NCI-H510A treated with DMSO at 0.1 percent for 48 hours (cell line): ENCODE data around the gene ICOSLG.
"Not testable (repeated sequence)": the region's sequence is repeated elsewhere in the genome, so short reads cannot be mapped to it uniquely, and the experiment has no call there.

Experiments used
- DNase-seq: peaks from one replicate; lab custom pipeline; 2025; lab: John Stamatoyannopoulos, UW

The ICOSLG gene

GRCh38 chr21:44225605-44226004 lies 15.1 kb downstream of the ICOSLG start:
- DNase-seq = not testable (repeated sequence)

- not testable (repeated sequence) for DNase-seq
Observed at GRCh38 chr21:44223334-44223733, 17.4 kb downstream of the ICOSLG start.

- not testable (repeated sequence) for DNase-seq
Observed at GRCh38 chr21:44220674-44221073, 20.1 kb downstream of the ICOSLG start.

GRCh38 chr21:44218461-44218860 lies 22.3 kb downstream of the ICOSLG start:
- DNase-seq = not testable (repeated sequence)

- not testable (repeated sequence) for DNase-seq
Observed at GRCh38 chr21:44211978-44212377, 28.8 kb downstream of the ICOSLG start.

GRCh38 chr21:44211574-44211973 lies 29.2 kb downstream of the ICOSLG start:
- not testable (repeated sequence) for DNase-seq

- DNase-seq = not testable (repeated sequence)
Observed at GRCh38 chr21:44207860-44208646, 32.7 kb downstream of the ICOSLG start.

- not testable (repeated sequence) for DNase-seq
Observed at GRCh38 chr21:44206698-44207676, 33.8 kb downstream of the ICOSLG start.

GRCh38 chr21:44206187-44206586 lies 34.6 kb downstream of the ICOSLG start:
- not testable (repeated sequence) for DNase-seq

- DNase-seq = not testable (repeated sequence)
Observed at GRCh38 chr21:44202590-44203299, 38.0 kb downstream of the ICOSLG start.

GRCh38 chr21:44199997-44200396 lies 40.7 kb downstream of the ICOSLG start:
- not testable (repeated sequence) for DNase-seq

- no peak for DNase-seq
Observed at GRCh38 chr21:44199448-44199847, 41.3 kb downstream of the ICOSLG start.

GRCh38 chr21:44197156-44197516 lies 43.6 kb downstream of the ICOSLG start:
- not testable (repeated sequence) for DNase-seq

GRCh38 chr21:44196212-44197155 lies 44.3 kb downstream of the ICOSLG start:
- not testable (repeated sequence) for DNase-seq

- not testable (repeated sequence) for DNase-seq
Observed at GRCh38 chr21:44194888-44195287, 45.9 kb downstream of the ICOSLG start.

- not testable (repeated sequence) for DNase-seq
Observed at GRCh38 chr21:44194451-44194850, 46.3 kb downstream of the ICOSLG start.

GRCh38 chr21:44193108-44193507 lies 47.6 kb downstream of the ICOSLG start:
- not testable (repeated sequence) for DNase-seq

GRCh38 chr21:44190349-44191271 lies 50.1 kb downstream of the ICOSLG start:
- not testable (repeated sequence) for DNase-seq

GRCh38 chr21:44184862-44185261 lies 55.9 kb downstream of the ICOSLG start:
- not testable (repeated sequence) for DNase-seq

- not testable (repeated sequence) for DNase-seq
Observed at GRCh38 chr21:44182202-44182601, 58.5 kb downstream of the ICOSLG start.
